NCI-H748 treated with DMSO at 0.1 percent for 48 hours (cell line): ENCODE data around the gene FOXR1.
"Not testable (repeated sequence)": the region's sequence is repeated elsewhere in the genome, so short reads cannot be mapped to it uniquely, and the experiment has no call there.

ENCODE experiments used
- DNase-seq: peaks from one replicate; lab custom pipeline; 2025; lab: John Stamatoyannopoulos, UW

The FOXR1 gene

GRCh38 chr11:118947091-118947490, 24.5 kb upstream of the FOXR1 start:
- no peak for DNase-seq

GRCh38 chr11:118948000-118948399, 23.6 kb upstream of the FOXR1 start:
- no peak for DNase-seq

- peak; percentile 77 for DNase-seq
These were observed 18.3 kb upstream of the FOXR1 start for GRCh38 chr11:118953265-118953664.

GRCh38 chr11:118953976-118954375, 17.6 kb upstream of the FOXR1 start:
- not testable (repeated sequence) for DNase-seq

GRCh38 chr11:118956094-118956846, 15.3 kb upstream of the FOXR1 start, which contains the start of gene UPK2:
Gene UPK2 (plus strand): TSS chr11:118956298. CDS start chr11:118956351, 53 bp downstream.
- DNase-seq, result peak; percentile 35

GRCh38 chr11:118956847-118957469, 14.6 kb upstream of the FOXR1 start:
- DNase-seq, result no peak

GRCh38 chr11:118957549-118957948, 14.0 kb upstream of the FOXR1 start:
- DNase-seq, result no peak

GRCh38 chr11:118957968-118958367, 13.6 kb upstream of the FOXR1 start:
- DNase-seq, result no peak

- DNase-seq, result no peak
These were observed 13.0 kb upstream of the FOXR1 start for GRCh38 chr11:118958577-118958976.

GRCh38 chr11:118961189-118961588, 10.4 kb upstream of the FOXR1 start:
- no peak for DNase-seq

- no peak for DNase-seq
These were observed 10.0 kb upstream of the FOXR1 start for GRCh38 chr11:118961591-118961990.

GRCh38 chr11:118969508-118969907, 2.1 kb upstream of the FOXR1 start:
- not testable (repeated sequence) for DNase-seq

GRCh38 chr11:118973985-118974384, 2.4 kb downstream of the FOXR1 start:
- no peak for DNase-seq

GRCh38 chr11:118975771-118976709, 4.5 kb downstream of the FOXR1 start:
- no peak for DNase-seq

- DNase-seq, result no peak
These were observed 7.9 kb downstream of the FOXR1 start for GRCh38 chr11:118979434-118979833.

- DNase-seq, result no peak
These were observed 8.8 kb downstream of the FOXR1 start for GRCh38 chr11:118980191-118980881.

- DNase-seq, result not testable (repeated sequence)
These were observed 12.8 kb downstream of the FOXR1 start for GRCh38 chr11:118984337-118984736.

- DNase-seq, result no peak
These were observed 13.3 kb downstream of the FOXR1 start for GRCh38 chr11:118984825-118985224.

- DNase-seq, result no peak
These were observed 16.7 kb downstream of the FOXR1 start for GRCh38 chr11:118988280-118988679.

GRCh38 chr11:118991486-118992038, 20.0 kb downstream of the FOXR1 start:
- not testable (repeated sequence) for DNase-seq

- no peak for DNase-seq
These were observed 25.5 kb downstream of the FOXR1 start for GRCh38 chr11:118996926-118997626.
